HG03460 (cell line): Measurements from ENCODE around the gene PPP2R5E.
A peak's percentile ranks its signal among the peaks of the same experiment; 100 is the strongest.
"Not testable (repeated sequence)": the region's sequence is repeated elsewhere in the genome, so short reads cannot be mapped to it uniquely, and the experiment has no call there.

Experiments used
- ATAC-seq: cut with Tn5 transposase; IDR thresholded peaks from one replicate; pipeline ENCODE4 v1.9.1; 2021; ENCODE audit not compliant: unreplicated experiment

The PPP2R5E gene

DNA sequence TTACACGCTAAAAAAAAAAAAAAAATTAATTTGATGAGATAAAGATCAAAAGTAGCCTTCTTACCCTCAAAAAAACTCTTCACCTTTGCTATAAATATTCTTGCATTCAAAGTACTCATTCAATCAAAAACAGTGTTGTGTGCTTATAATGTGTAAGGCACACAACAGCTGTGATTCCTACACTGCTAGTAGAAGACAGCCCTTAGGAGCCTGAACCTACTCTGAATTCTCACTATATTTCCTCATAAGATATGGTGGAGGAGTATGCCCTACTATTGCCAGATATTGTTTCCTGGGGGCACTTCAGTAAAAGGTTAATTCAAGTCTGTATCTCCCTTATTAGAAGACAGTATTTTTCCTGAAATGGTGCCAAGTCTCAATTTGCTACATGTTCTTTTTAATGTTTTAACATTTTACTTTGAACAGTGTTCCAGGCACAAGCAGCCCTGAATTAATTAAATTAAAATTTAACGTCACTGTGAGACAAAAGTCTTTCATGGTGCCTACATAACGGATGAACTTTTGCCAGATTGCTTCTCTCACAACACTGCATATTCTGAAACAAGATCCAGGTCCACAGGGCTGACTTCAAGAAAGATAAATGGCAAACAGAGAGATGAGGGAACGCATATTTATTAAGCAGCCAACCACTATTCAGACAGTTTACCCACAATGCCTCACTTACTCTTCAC lies 19.3 kb downstream of the PPP2R5E start:
- ATAC-seq = no peak

GRCh38 chr14:63522511-63522910 lies 20.7 kb downstream of the PPP2R5E start:
- ATAC-seq = not testable (repeated sequence)

DNA sequence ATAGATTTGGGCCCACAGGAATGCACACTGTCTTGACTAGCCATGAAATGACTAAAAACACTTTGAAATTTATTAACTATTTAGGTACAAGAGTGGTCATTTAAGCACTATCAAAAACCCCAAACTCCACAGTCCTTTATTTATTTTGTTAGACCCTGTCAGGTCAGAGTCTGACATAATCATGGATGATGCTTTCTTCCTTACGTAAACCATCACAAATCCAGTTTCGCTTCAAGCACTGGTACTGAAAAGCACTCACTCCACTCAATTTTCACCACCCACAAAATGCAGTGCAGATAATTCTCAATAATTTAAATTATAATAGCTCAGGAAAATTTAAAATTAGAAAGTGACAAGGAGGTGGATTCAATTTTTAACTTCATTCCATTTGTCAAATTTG lies 25.8 kb downstream of the PPP2R5E start:
- ATAC-seq = no peak

DNA sequence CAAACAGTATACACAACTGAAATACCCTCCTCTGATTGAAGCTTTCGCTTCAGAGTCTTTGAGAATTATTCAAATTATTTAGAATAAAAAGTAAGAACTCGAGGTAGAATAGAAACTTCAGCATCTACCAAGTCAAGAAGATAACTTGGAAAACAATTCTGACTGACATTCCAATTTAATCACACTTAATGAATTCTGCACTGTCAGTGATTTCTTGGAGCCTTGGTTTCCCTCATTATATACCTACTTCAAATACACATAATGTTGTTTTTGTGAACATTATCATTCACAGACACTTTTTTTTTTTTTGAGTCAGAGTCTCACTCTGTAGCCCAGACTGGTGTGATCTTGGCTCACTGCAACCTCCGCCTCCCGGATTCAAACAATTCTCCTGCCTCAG lies 27.9 kb downstream of the PPP2R5E start:
- ATAC-seq = no peak

DNA sequence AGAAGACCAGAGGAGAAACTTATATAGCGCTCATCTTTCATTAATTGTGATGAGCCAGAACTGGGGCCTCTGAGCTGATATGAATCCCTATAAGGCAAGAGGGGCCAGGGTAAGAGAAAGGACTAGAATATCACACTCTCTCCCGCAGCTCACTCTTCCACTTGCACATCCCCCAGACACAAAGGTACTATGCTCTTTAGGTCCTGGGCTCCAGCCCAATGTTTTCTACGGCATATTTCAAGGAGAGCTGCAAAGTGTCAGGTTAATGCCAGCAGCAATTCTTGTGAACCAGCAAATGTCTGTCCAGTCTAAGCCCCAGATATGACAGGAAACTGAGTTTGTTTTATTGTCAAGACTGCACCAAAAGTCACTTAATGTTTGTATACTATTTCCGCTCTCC lies 29.4 kb downstream of the PPP2R5E start:
- ATAC-seq = no peak

DNA sequence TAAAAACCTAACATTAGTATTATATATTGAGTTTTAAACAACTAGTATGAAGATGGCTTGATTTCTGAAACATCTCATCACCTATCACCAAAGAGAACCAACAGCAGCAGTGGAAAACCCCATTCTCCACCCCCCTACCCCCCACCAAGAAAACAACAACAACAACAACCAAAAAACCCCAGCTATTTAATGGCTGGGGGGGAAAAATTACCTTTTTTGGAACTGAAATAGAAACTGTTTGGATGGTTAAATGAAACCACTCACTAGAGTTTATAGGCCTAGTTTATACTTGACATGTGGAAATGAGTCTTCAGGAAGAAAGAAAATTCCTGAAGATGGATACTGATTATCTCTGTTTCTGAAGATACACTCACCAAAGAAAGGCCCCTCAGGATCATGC lies 30.3 kb downstream of the PPP2R5E start:
- no peak for ATAC-seq

DNA sequence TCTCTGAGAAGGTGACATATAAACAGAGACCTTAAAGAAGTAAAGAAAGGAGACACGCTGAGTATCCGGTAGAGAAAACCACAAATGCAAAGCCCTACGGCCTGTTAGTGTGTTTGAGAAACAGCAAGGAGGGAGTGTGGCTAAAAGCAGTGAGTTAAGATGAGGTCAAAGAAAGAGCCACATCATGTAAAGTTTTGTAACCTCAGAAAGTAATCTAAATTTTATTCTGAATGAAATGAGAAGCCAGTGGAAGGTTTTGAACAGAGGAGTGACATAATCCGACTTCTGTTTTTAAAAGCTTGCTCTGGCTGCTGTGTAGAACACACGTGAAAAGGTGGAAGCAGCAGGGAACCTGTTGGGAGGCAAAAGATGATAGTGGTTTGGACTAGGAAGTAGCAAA lies 32.6 kb downstream of the PPP2R5E start:
- ATAC-seq = peak; percentile 94

- ATAC-seq = no peak
Observed at GRCh38 chr14:63508033-63508432, 35.1 kb downstream of the PPP2R5E start.

- ATAC-seq = no peak
Observed at GRCh38 chr14:63504648-63505047, 38.5 kb downstream of the PPP2R5E start.

DNA sequence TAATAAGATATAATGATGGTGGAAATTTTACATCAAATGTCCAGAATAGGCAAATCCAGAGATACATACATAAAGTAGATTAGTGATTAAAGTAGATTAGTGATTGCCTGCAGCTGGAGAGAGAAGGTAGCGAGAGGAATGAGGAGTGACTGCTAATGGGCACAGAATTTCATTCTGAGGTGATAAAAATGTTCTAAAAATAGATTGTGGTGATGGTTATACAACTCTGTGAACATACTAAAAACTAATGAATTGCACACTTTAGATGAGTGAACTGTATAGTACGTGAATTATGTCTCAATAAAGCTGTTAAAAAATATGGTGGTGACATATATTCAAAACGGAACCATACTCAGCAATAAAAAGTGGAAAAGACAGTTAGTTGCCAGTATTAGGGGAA lies 41.7 kb downstream of the PPP2R5E start:
- ATAC-seq = no peak

DNA sequence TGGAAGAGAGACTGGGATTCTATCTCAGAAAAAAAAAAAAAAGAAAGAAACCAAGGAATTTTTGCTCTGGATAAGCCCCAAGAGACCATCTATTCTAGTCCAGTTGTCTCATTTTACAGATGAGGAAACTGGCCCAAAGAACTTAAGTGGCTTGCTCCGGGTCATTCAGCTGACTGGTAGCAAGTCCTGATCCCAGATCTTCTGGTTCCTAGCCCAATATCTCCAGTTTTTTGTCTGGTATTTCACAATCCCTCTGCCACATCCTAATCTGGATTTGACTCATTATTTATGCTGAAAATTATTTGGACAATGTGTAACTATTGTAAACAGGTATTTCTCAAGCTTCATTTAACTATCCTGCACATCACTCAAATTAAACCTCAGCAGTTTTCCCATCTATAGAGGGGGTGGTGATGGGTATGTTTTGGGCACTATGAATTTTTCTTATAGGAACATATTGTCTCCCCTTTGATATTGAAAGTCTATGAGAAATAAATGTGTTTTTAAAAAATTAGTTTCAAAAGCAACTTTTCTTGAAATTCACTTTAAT lies 43.4 kb downstream of the PPP2R5E start:
- ATAC-seq = no peak

DNA sequence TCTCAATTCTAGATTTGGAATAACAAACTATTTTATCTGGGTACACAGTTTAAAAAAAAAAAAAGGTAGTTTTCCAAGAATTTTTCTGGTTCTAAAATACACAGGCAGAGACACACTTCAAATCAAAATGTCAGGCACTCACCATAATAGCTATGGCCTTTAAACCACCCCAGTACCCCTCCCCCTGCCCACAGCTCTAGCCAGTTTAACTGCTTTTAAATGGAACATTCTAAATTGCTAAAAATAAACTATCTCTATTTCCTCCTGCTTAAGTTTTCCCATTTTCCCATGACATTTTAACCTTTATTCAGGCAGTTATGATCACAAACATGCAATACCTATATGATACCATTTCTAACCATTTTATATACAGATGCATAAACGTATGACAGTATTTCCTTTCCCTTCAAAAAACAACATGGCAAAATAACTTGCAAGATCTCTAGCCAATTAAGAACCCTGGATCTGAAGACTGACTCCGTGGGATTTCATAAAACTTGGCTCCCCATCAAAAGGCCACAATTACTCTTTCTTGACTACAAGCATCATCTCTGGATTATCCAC lies 46.3 kb downstream of the PPP2R5E start:
- ATAC-seq = no peak

- ATAC-seq = no peak
Observed at GRCh38 chr14:63493246-63493645, 49.9 kb downstream of the PPP2R5E start.

GRCh38 chr14:63492391-63492790 lies 50.8 kb downstream of the PPP2R5E start:
- no peak for ATAC-seq

GRCh38 chr14:63487724-63488123 lies 55.5 kb downstream of the PPP2R5E start:
- ATAC-seq = no peak

- ATAC-seq = no peak
Observed at GRCh38 chr14:63486738-63487137, 56.4 kb downstream of the PPP2R5E start.

- ATAC-seq = no peak
Observed at GRCh38 chr14:63483315-63483714, 59.9 kb downstream of the PPP2R5E start.

DNA sequence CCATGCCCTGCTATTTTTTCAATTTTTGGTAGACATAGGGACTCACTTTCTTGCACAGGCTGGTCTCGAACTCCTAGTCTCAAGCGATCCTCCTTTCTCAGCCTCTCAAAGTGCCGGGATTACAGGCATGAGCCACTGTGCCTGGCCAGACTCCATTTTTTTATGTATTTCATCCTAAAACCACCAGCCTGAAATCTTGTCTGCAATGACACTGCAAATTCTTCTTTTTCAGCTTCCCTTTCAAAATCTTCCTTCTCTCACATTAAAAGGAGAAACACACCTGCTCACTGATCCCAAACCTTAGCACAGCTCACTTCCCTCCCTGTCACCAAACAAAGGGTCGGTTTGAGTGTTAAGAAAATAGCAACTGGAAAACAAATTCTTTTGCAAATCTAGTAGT lies 62.6 kb downstream of the PPP2R5E start:
- ATAC-seq = no peak

DNA sequence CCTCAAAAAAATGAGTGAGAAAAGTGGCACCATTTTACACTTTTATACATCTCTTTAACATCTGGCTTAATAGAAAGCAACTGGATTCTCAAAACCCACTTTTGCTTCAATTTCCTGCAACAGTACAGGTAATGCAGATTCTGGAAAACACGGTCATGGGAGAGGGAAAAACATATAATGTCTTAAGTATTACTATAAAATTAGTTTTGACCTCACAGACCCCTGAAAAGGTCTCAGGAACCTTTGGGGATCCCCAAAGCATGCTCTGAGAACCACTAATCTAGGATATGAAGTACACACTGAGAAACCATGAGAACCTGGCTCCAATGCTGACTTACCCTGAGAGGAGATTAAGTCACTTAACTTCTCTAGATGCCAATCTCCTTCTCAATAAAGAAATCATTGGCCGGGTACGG lies 64.7 kb downstream of the PPP2R5E start:
- ATAC-seq = peak; percentile 59

DNA sequence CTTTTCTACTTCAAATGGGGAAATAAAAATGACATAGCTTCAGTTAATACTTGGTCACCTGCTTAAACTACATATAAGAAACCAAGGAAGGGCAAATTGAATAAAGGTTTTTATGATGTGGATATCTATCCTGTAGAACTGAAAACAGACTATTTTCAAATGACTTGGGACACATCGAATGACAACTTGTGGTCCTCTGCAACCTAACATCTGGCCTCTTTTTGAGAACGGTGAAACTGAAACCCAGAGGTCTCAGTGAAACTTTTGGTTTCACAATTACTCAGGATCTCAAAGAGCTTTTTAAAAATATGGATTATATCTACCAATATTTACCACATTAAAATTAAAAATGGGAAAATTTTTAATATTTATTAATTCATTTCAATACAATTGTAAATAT lies 65.2 kb downstream of the PPP2R5E start:
- peak; percentile 78 for ATAC-seq

DNA sequence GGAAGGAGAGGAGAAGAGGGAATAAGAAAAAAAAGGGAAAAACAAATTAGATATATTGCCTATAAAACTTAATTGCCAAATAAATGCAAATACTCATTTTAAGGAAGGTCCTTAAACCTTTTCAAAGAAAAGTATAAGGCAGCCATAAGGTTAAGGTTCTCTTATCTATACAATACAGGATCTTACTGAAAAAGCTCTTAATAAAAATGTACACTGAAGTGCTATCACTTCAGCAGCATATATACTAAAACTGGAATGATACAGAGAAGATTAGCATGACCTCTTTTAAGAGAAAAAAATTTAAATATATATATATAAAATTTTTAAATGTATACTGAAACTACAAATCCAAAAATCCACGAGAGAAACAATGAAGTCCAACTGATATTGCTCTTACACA lies 65.6 kb downstream of the PPP2R5E start:
- ATAC-seq = no peak

- no peak for ATAC-seq
Observed at GRCh38 chr14:63475761-63476160, 67.4 kb downstream of the PPP2R5E start.

GRCh38 chr14:63474844-63475243 lies 68.3 kb downstream of the PPP2R5E start:
- no peak for ATAC-seq
